Measurements from ENCODE around the gene MSL3B.

The MSL3B gene

GRCh38 chr2:233852056-233852455 is 16.1 kb downstream of the MSL3B start:
- DNase-seq = no peak

GRCh38 chr2:233851169-233851568 is 17.0 kb downstream of the MSL3B start:
- DNase-seq = no peak

GRCh38 chr2:233850745-233851144 is 17.4 kb downstream of the MSL3B start:
- no peak for DNase-seq

GRCh38 chr2:233849607-233850271 is 18.4 kb downstream of the MSL3B start:
- DNase-seq = no peak

GRCh38 chr2:233848276-233848675 is 19.9 kb downstream of the MSL3B start:
- DNase-seq = no peak

- no peak for DNase-seq
These were observed 20.8 kb downstream of the MSL3B start for GRCh38 chr2:233847248-233847898.

GRCh38 chr2:233846387-233847247 is 21.6 kb downstream of the MSL3B start:
- no peak for DNase-seq

GRCh38 chr2:233845301-233846060 is 22.7 kb downstream of the MSL3B start:
- no peak for DNase-seq

GRCh38 chr2:233844836-233845235 is 23.4 kb downstream of the MSL3B start:
- no peak for DNase-seq

GRCh38 chr2:233844064-233844807 is 23.9 kb downstream of the MSL3B start:
- no peak for DNase-seq

GRCh38 chr2:233841183-233841582 is 27.0 kb downstream of the MSL3B start:
- DNase-seq = no peak

- DNase-seq = no peak
These were observed 27.7 kb downstream of the MSL3B start for GRCh38 chr2:233840520-233840919.

GRCh38 chr2:233839447-233839820 is 28.8 kb downstream of the MSL3B start:
- no peak for DNase-seq

GRCh38 chr2:233838726-233839446 is 29.3 kb downstream of the MSL3B start:
- DNase-seq = no peak

GRCh38 chr2:233838251-233838650 is 29.9 kb downstream of the MSL3B start:
- no peak for DNase-seq

GRCh38 chr2:233837694-233838229 is 30.4 kb downstream of the MSL3B start:
- no peak for DNase-seq

GRCh38 chr2:233836359-233836758 is 31.8 kb downstream of the MSL3B start:
- DNase-seq = no peak

- no peak for DNase-seq
These were observed 32.7 kb downstream of the MSL3B start for GRCh38 chr2:233835230-233836186.

- DNase-seq = no peak
These were observed 34.8 kb downstream of the MSL3B start for GRCh38 chr2:233833345-233833744.

- no peak for DNase-seq
These were observed 35.3 kb downstream of the MSL3B start for GRCh38 chr2:233832869-233833311.

Measured in stimulated activated CD4-positive, alpha-beta T cell treated with anti-CD3 and anti-CD28 coated beads, Interleukin-4, amount 100 ng/mL, for 4 hours (primary cell).